HL-60 (cell line): ENCODE results near the gene ANK3.

Source experiments
- GABPA ChIP-seq: IDR thresholded peaks from 2 replicates; pipeline ENCODE4 v1.6.1; 2012; ENCODE audit warnings: low read depth
- POLR2AphosphoS5 ChIP-seq: IDR thresholded peaks from 2 replicates; pipeline ENCODE4 v1.6.1; 2012; ENCODE audit warnings: low read depth
- TF ChIP-seq, protein P1 (sequence below): IDR thresholded peaks from 2 replicates; pipeline ENCODE4 v1.6.1; 2012; ENCODE audit warnings: low read depth; ENCODE audit not compliant: insufficient replicate concordance

- TF ChIP-seq, protein P1, sequence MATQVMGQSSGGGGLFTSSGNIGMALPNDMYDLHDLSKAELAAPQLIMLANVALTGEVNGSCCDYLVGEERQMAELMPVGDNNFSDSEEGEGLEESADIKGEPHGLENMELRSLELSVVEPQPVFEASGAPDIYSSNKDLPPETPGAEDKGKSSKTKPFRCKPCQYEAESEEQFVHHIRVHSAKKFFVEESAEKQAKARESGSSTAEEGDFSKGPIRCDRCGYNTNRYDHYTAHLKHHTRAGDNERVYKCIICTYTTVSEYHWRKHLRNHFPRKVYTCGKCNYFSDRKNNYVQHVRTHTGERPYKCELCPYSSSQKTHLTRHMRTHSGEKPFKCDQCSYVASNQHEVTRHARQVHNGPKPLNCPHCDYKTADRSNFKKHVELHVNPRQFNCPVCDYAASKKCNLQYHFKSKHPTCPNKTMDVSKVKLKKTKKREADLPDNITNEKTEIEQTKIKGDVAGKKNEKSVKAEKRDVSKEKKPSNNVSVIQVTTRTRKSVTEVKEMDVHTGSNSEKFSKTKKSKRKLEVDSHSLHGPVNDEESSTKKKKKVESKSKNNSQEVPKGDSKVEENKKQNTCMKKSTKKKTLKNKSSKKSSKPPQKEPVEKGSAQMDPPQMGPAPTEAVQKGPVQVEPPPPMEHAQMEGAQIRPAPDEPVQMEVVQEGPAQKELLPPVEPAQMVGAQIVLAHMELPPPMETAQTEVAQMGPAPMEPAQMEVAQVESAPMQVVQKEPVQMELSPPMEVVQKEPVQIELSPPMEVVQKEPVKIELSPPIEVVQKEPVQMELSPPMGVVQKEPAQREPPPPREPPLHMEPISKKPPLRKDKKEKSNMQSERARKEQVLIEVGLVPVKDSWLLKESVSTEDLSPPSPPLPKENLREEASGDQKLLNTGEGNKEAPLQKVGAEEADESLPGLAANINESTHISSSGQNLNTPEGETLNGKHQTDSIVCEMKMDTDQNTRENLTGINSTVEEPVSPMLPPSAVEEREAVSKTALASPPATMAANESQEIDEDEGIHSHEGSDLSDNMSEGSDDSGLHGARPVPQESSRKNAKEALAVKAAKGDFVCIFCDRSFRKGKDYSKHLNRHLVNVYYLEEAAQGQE, result no peak
- no peak for TF ChIP-seq GABPA
- TF ChIP-seq POLR2AphosphoS5, result no peak
Measured at GRCh38 chr10:60203993-60204618, 185.6 kb downstream of the ANK3 start.
